Measurements from ENCODE around the gene CTLA4.

Gene CTLA4

GRCh38 chr2:203849010-203849409 is 18.6 kb upstream of the CTLA4 start:
- Mint-ChIP-seq H3K4me3 (no peak overlapping the region), H3K4me1 (no peaks in the 10 kb centered on the region), H3K9me3 (peaks cover 3% of the 10 kb centered on the region), H3K27me3 (ENCODE audit: low read depth, poor library complexity) (peaks cover 15% of the 10 kb centered on the region), H3K27ac (no peak overlapping the region), H3K36me3 (ENCODE audit: low read depth) (no peaks in the 10 kb centered on the region)
- no peak for DNase-seq
- no peak for TF ChIP-seq CTCF (IDR thresholded peaks at IDR 0.05)

- Mint-ChIP-seq H3K4me1 (no peaks in the 10 kb centered on the region), H3K36me3 (ENCODE audit: low read depth) (no peaks in the 10 kb centered on the region), H3K27me3 (ENCODE audit: low read depth, poor library complexity) (peaks cover 7% of the 10 kb centered on the region), H3K4me3 (no peak overlapping the region), H3K9me3 (no peaks in the 10 kb centered on the region), H3K27ac (no peak overlapping the region)
- DNase-seq, result no peak
- no peak for TF ChIP-seq CTCF (IDR thresholded peaks at IDR 0.05)
These were observed 14.8 kb upstream of the CTLA4 start for GRCh38 chr2:203852760-203853159.

- no peaks in the 10 kb centered on the region for H3K4me1 Mint-ChIP-seq
- H3K4me3 Mint-ChIP-seq, result no peak overlapping the region
- no peaks in the 10 kb centered on the region for H3K9me3 Mint-ChIP-seq
- no peak for DNase-seq
- TF ChIP-seq CTCF (IDR thresholded peaks at IDR 0.05), result no peak
- H3K36me3 Mint-ChIP-seq (ENCODE audit: low read depth), result no peaks in the 10 kb centered on the region
- peaks cover 6% of the 10 kb centered on the region for H3K27me3 Mint-ChIP-seq (ENCODE audit: low read depth, poor library complexity)
- no peak overlapping the region for H3K27ac Mint-ChIP-seq
These were observed 14.3 kb upstream of the CTLA4 start for GRCh38 chr2:203853271-203853670.

- H3K4me3 Mint-ChIP-seq, result no peak overlapping the region
- no peak for TF ChIP-seq CTCF (IDR thresholded peaks at IDR 0.05)
- peaks cover 6% of the 10 kb centered on the region for H3K27me3 Mint-ChIP-seq (ENCODE audit: low read depth, poor library complexity)
- no peak overlapping the region for H3K27ac Mint-ChIP-seq
- no peaks in the 10 kb centered on the region for H3K36me3 Mint-ChIP-seq (ENCODE audit: low read depth)
- H3K9me3 Mint-ChIP-seq, result no peaks in the 10 kb centered on the region
- DNase-seq, result no peak
- H3K4me1 Mint-ChIP-seq, result no peaks in the 10 kb centered on the region
These were observed 13.8 kb upstream of the CTLA4 start for GRCh38 chr2:203853722-203854121.

GRCh38 chr2:203855274-203855673 is 12.3 kb upstream of the CTLA4 start:
- no peak for DNase-seq
- Mint-ChIP-seq H3K9me3 (no peaks in the 10 kb centered on the region), H3K4me1 (no peaks in the 10 kb centered on the region), H3K27me3 (ENCODE audit: low read depth, poor library complexity) (peaks cover 6% of the 10 kb centered on the region), H3K4me3 (no peak overlapping the region), H3K27ac (no peak overlapping the region), H3K36me3 (ENCODE audit: low read depth) (no peaks in the 10 kb centered on the region)
- no peak for TF ChIP-seq CTCF (IDR thresholded peaks at IDR 0.05)

GRCh38 chr2:203857656-203858055 is 9.9 kb upstream of the CTLA4 start:
- DNase-seq, result no peak
- TF ChIP-seq CTCF (IDR thresholded peaks at IDR 0.05), result no peak
- H3K9me3 Mint-ChIP-seq, result no peaks in the 10 kb centered on the region
- no peak overlapping the region for H3K27ac Mint-ChIP-seq
- no peaks in the 10 kb centered on the region for H3K36me3 Mint-ChIP-seq (ENCODE audit: low read depth)
- peaks cover 2% of the 10 kb centered on the region for H3K27me3 Mint-ChIP-seq (ENCODE audit: low read depth, poor library complexity)
- H3K4me1 Mint-ChIP-seq, result no peaks in the 10 kb centered on the region
- no peak overlapping the region for H3K4me3 Mint-ChIP-seq
